NT2/D1 (cell line): ENCODE results near the gene DYNC1H1.

Source experiments
- SUZ12 ChIP-seq: IDR thresholded peaks from 2 replicates; pipeline ENCODE4 v1.6.1; 2011; ENCODE audit not compliant: insufficient read length, insufficient read depth; ENCODE audit errors: extremely low read depth
- YY1 ChIP-seq: IDR thresholded peaks from 2 replicates; pipeline ENCODE4 v1.6.1; 2011; ENCODE audit not compliant: insufficient read length, insufficient read depth
- ZNF274 ChIP-seq: IDR thresholded peaks from 2 replicates; pipeline ENCODE4 v1.6.1; 2011; ENCODE audit warnings: mild to moderate bottlenecking, low read depth, low read length

- no peak for TF ChIP-seq YY1
- TF ChIP-seq ZNF274 = no peak
- TF ChIP-seq SUZ12 = no peak
Measured at GRCh38 chr14:102088012-102088792, 123.8 kb downstream of the DYNC1H1 start.
